SK-N-SH (cell line): ENCODE results near the gene LSS. TPM values are rescaled to one million over a fixed set of nuclear protein-coding genes. Genes with fewer than 3 reads are reported as not detected.

Experiments used
- CTCF ChIA-PET: fragments of 300-600, 350-600 bp; formaldehyde crosslinking; extraction: SDS; loops from one replicate; lab custom pipeline; 2021; lab: Yijun Ruan, JAX
- POLR2A ChIA-PET: fragments of 350-600 bp; sonication (Branson Sonifier 250); formaldehyde crosslinking; extraction: SDS; loops from one replicate; lab custom pipeline; 2020; ENCODE audit warnings: antibody characterized with exemption, inconsistent platforms; lab: Yijun Ruan, JAX
- DNase-seq: peaks from one replicate; pipeline ENCODE4 v3.0.0; 2012
- H2AFZ ChIP-seq: fragments of 200-600 bp; sonication (generic); 2 replicates; pipeline ENCODE4 v1.8.1; 2016; ENCODE audit warnings: antibody characterized with exemption, mild to moderate bottlenecking, low read depth
- H3F3A ChIP-seq: fragments of 200-600 bp; sonication (generic); replicated peaks from 2 replicates; pipeline ENCODE3; 2016; ENCODE audit warnings: antibody characterized with exemption, mild to moderate bottlenecking; ENCODE audit not compliant: insufficient read depth
- H3K27ac ChIP-seq, 2 experiments: fragments of 200-500 bp in 1 of 2; fragments of 200-600 bp in 1 of 2; sonication (Bioruptor generic) in 1 of 2; sonication (generic), shearing (Covaris generic) in 1 of 2; 2 replicates each; pipeline versions ENCODE4 v1.5.1 to v1.6.1; 2014 to 2016; ENCODE audit warnings: low read depth in 2 of 2, inconsistent platforms in 1 of 2, low read length in 1 of 2, mild to moderate bottlenecking in 1 of 2, mixed read lengths in 1 of 2
- H3K27me3 ChIP-seq: fragments of 200-600 bp; sonication (generic), shearing (Covaris generic); 2 replicates; pipeline ENCODE4 v1.6.1; 2016; ENCODE audit warnings: mixed run types; ENCODE audit not compliant: insufficient read depth
- H3K36me3 ChIP-seq, 2 experiments: fragments of 200-500 bp in 1 of 2; fragments of 200-600 bp in 1 of 2; sonication (Bioruptor generic) in 1 of 2; sonication (generic) in 1 of 2; replicated peaks in 1 of 2; 2 replicates each; pipeline versions ENCODE3 to v1.5.1; 2014 to 2016; ENCODE audit warnings: low read length in 1 of 2, mild to moderate bottlenecking in 1 of 2; ENCODE audit not compliant: insufficient read depth in 2 of 2, control insufficient read depth in 1 of 2
- H3K4me1 ChIP-seq, 2 experiments: fragments of 200-500 bp in 1 of 2; fragments of 200-600 bp in 1 of 2; sonication (Bioruptor generic) in 1 of 2; sonication (generic), shearing (Covaris generic) in 1 of 2; 2 replicates each; pipeline versions ENCODE4 v1.5.1 to v1.6.1; 2014 to 2016; ENCODE audit warnings: low read depth in 1 of 2, low read length in 1 of 2, mixed run types in 1 of 2; ENCODE audit not compliant: insufficient read depth in 2 of 2, control insufficient read depth in 1 of 2
- H3K4me2 ChIP-seq: fragments of 200-600 bp; sonication (generic), shearing (Covaris generic); 2 replicates; pipeline ENCODE4 v1.6.1; 2017; ENCODE audit warnings: mixed run types
- H3K4me3 ChIP-seq, 2 experiments: fragments of 200-500 bp in 1 of 2; fragments of 200-600 bp in 1 of 2; sonication (Bioruptor generic) in 1 of 2; sonication (generic), shearing (Covaris generic) in 1 of 2; 2 replicates each; pipeline versions ENCODE4 v1.5.1 to v1.8.1; 2014 to 2016; ENCODE audit warnings: low read depth in 2 of 2, inconsistent platforms in 1 of 2, low read length in 1 of 2, mild to moderate bottlenecking in 1 of 2, mixed read lengths in 1 of 2, moderate library complexity in 1 of 2
- H3K79me2 ChIP-seq: fragments of 200-600 bp; sonication (generic); 2 replicates; pipeline ENCODE4 v1.8.1; 2017; ENCODE audit warnings: mild to moderate bottlenecking; ENCODE audit not compliant: insufficient read depth
- H3K9ac ChIP-seq: fragments of 200-600 bp; sonication (generic); 2 replicates; pipeline ENCODE4 v1.6.1; 2017; ENCODE audit warnings: mixed run types
- H3K9me2 ChIP-seq: fragments of 200-600 bp; sonication (generic); 2 replicates; pipeline ENCODE4 v1.6.1; 2017; ENCODE audit warnings: mixed run types
- H3K9me3 ChIP-seq: fragments of 200-600 bp; sonication (generic); 2 replicates; pipeline ENCODE4 v1.6.1; 2017; ENCODE audit warnings: mixed run types, mild to moderate bottlenecking, moderate library complexity
- H4K20me1 ChIP-seq: fragments of 200-600 bp; sonication (generic); 2 replicates; pipeline ENCODE4 v1.6.1; 2017; ENCODE audit warnings: mild to moderate bottlenecking, mixed run types; ENCODE audit not compliant: insufficient read depth
- CTCF ChIP-seq: fragments of 200-600 bp; sonication (generic); IDR thresholded peaks from 2 replicates; pipeline ENCODE4 v1.6.1; 2017; ENCODE audit warnings: antibody characterized with exemption, mild to moderate bottlenecking, moderate library complexity
- ELF1 ChIP-seq: IDR thresholded peaks from 2 replicates; pipeline ENCODE4 v1.4.0; 2012
- FOSL2 ChIP-seq: IDR thresholded peaks from 2 replicates; pipeline ENCODE4 v1.4.0; 2012; ENCODE audit warnings: low read depth, mild to moderate bottlenecking, moderate library complexity, borderline replicate concordance
- FOXJ3 ChIP-seq: sonication (generic); formaldehyde crosslinking; IDR thresholded peaks from 2 replicates; pipeline ENCODE4 v1.5.1; 2020; ENCODE audit warnings: mild to moderate bottlenecking, missing genetic modification reagents
- FOXM1 ChIP-seq: IDR thresholded peaks from 2 replicates; pipeline ENCODE4 v1.4.0; 2012; ENCODE audit warnings: low read depth, mild to moderate bottlenecking
- IRF3 ChIP-seq: fragments of 150-350 bp; IDR thresholded peaks from 2 replicates; pipeline ENCODE4 v1.6.1; 2016; ENCODE audit warnings: mild to moderate bottlenecking, low read depth, low read length
- MEF2A ChIP-seq: IDR thresholded peaks from 2 replicates; pipeline ENCODE4 v1.4.0; 2012; ENCODE audit warnings: low read depth, borderline replicate concordance
- NFIC ChIP-seq: IDR thresholded peaks from 2 replicates; pipeline ENCODE4 v1.4.0; 2012; ENCODE audit warnings: borderline replicate concordance
- NRF1 ChIP-seq: IDR thresholded peaks from 2 replicates; pipeline ENCODE4 v1.6.1; 2012; ENCODE audit warnings: low read depth, mild to moderate bottlenecking, low read length
- POLR2AphosphoS5 ChIP-seq: IDR thresholded peaks from 2 replicates; pipeline ENCODE4 v1.6.1; 2012; ENCODE audit warnings: low read depth, low read length
- RCOR1 ChIP-seq: fragments of 150-350 bp; IDR thresholded peaks from 2 replicates; pipeline ENCODE4 v1.6.1; 2017; ENCODE audit warnings: antibody characterized with exemption, low read length
- RFX5 ChIP-seq: IDR thresholded peaks from 2 replicates; pipeline ENCODE4 v1.6.1; 2012; ENCODE audit warnings: mild to moderate bottlenecking, improper control_type of control experiment, low read length
- TCF12 ChIP-seq: IDR thresholded peaks from 2 replicates; pipeline ENCODE4 v1.4.0; 2012
- TEAD4 ChIP-seq: IDR thresholded peaks from 2 replicates; pipeline ENCODE4 v1.4.0; 2012; ENCODE audit warnings: mild to moderate bottlenecking, borderline replicate concordance; ENCODE audit not compliant: insufficient read depth
- USF2 ChIP-seq: fragments of 150-350 bp; IDR thresholded peaks from 2 replicates; pipeline ENCODE4 v1.6.1; 2017; ENCODE audit warnings: antibody characterized with exemption, low read length, low read depth, borderline replicate concordance
- YY1 ChIP-seq: IDR thresholded peaks from 2 replicates; pipeline ENCODE4 v1.4.0; 2012; ENCODE audit warnings: low read depth, mild to moderate bottlenecking
- ZBTB33 ChIP-seq: IDR thresholded peaks from 2 replicates; pipeline ENCODE4 v1.4.0; 2012; ENCODE audit warnings: low read depth, borderline replicate concordance
- WGBS: methylation state at CpG from one replicate; pipeline ENCODE4 v1.1.6; 2017; ENCODE audit warnings: low lambda C conversion rate; 5-methylcytosine and 5-hydroxymethylcytosine counted together
- polyA plus RNA-seq, 3 experiments: library from polyadenylated mRNA; depleted of rRNA; stranded (reverse); fragments of >200 nt; gene quantifications; 2 replicates each; pipeline ENCODE4 v1.2.3, GENCODE V29; 2012

Gene LSS
- polyA plus RNA-seq, 1 of the 3 experiments (the other 2 are of a cell fraction), result 38.7 TPM

- POLR2A ChIA-PET, result no interaction called here
- no peaks in the 10 kb centered on the region for H3K79me2 ChIP-seq
Measured at GRCh38 chr21:46213620-46214286, 14.8 kb downstream of the LSS start.

GRCh38 chr21:46212721-46213484, 15.7 kb downstream of the LSS start:
- Histone ChIP-seq H3K27me3 (no peaks in the 10 kb centered on the region), H3K9ac (no peak overlapping the region), H3K4me2 (no peak overlapping the region), H3K36me3 (peaks cover 0 to 27% of the 10 kb centered on the region in 2 experiments), H3K4me1 (peaks cover 0 to 22% of the 10 kb centered on the region in 2 experiments; a peak in 1 of 4 replicates), H2AFZ (no peak overlapping the region), H3K4me3 (no peak overlapping the region), H3K9me3 (no peaks in the 10 kb centered on the region), H3K9me2 (no peaks in the 10 kb centered on the region), H4K20me1 (no peaks in the 10 kb centered on the region), H3K27ac (no peak overlapping the region; a peak in 1 of 4 replicates), H3K79me2 (no peaks in the 10 kb centered on the region), H3F3A (no peaks in the 10 kb centered on the region)
- WGBS, result 94% methylated on average over 9 of the region's 18 CpGs
- TF ChIP-seq IRF3, result no peak
- no peak for TF ChIP-seq TEAD4
- no peak for TF ChIP-seq NFIC
- TF ChIP-seq FOSL2, result no peak
- TF ChIP-seq ZBTB33, result no peak
- no peak for TF ChIP-seq FOXM1
- no peak for TF ChIP-seq NRF1
- TF ChIP-seq YY1, result no peak
- TF ChIP-seq CTCF, result no peak
- no peak for TF ChIP-seq FOXJ3
- TF ChIP-seq ELF1, result no peak
- TF ChIP-seq TCF12, result no peak
- ChIA-PET POLR2A (no interaction called here), CTCF (interaction anchor here (0.8 to 1.2 kb wide), 5 partner anchors 8 to 70 kb away, joined by 3 to 4 read pairs (median 3); no protein-coding TSS in a partner anchor)
- DNase-seq, result no peak

More at GRCh38 chr21:46213620-46214286, 14.8 kb downstream of the LSS start:
- WGBS, result 82% methylated on average over 7 of the region's 15 CpGs
- no peaks in the 10 kb centered on the region for H3K27me3 ChIP-seq
- peak overlapping the region in 1 of 2 experiments; percentile 29; a peak in 2 of 4 replicates for H3K27ac ChIP-seq
- H3K36me3 ChIP-seq, result peaks cover 0 to 20% of the 10 kb centered on the region in 2 experiments
- no peaks in the 10 kb centered on the region for H4K20me1 ChIP-seq
- no peaks in the 10 kb centered on the region for H3K9me3 ChIP-seq
- no peak overlapping the region for H3K4me2 ChIP-seq
- no peak overlapping the region for H3K9ac ChIP-seq
- H3K9me2 ChIP-seq, result no peaks in the 10 kb centered on the region
- H3K4me1 ChIP-seq, result peaks cover 0 to 22% of the 10 kb centered on the region in 2 experiments; a peak in 1 of 4 replicates
- H3K4me3 ChIP-seq, result no peak overlapping the region
- peak; percentile 62 for DNase-seq
- TF ChIP-seq POLR2AphosphoS5 (no peak), RCOR1 (0 out of 2 replicates have a peak, but pooled peaks have one; percentile 25), RFX5 (no peak), MEF2A (no peak), USF2 (no peak)
- no peaks in the 10 kb centered on the region for H3F3A ChIP-seq
- CTCF ChIA-PET, result interaction anchor here (0.9 to 1.2 kb wide), 3 partner anchors 8 to 27 kb away, joined by 3 to 4 read pairs (median 3); no protein-coding TSS in a partner anchor
- no peak overlapping the region for H2AFZ ChIP-seq
